K562 (cell line): ENCODE results near the gene SFT2D2. TPM values are rescaled to one million over a fixed set of nuclear protein-coding genes. Genes with fewer than 3 reads are reported as not detected.
A peak's percentile ranks its signal among the peaks of the same experiment; 100 is the strongest.

ENCODE experiments used
- ATF1 ChIP-seq, 2 experiments: fragments of 450-650 bp in 1 of 2; IDR thresholded peaks; 2 replicates each; pipeline ENCODE4 v1.6.1; 2016; ENCODE audit warnings: missing compliant biosample characterization in 1 of 2, missing genetic modification characterization in 1 of 2
- CREB1 ChIP-seq, 2 experiments: sonication (generic) in 1 of 2; formaldehyde crosslinking in 1 of 2; IDR thresholded peaks; 2 replicates each; pipeline versions ENCODE4 v1.6.1 to v1.8.0; 2012 to 2022; ENCODE audit warnings: inconsistent platforms in 1 of 2, mild to moderate bottlenecking in 1 of 2, missing genetic modification reagents in 1 of 2, moderate library complexity in 1 of 2
- FOXM1 ChIP-seq, 2 experiments: fragments of 450-650 bp in 1 of 2; sonication (generic) in 1 of 2; formaldehyde crosslinking in 1 of 2; IDR thresholded peaks; 2 replicates each; pipeline versions ENCODE4 v1.6.1 to v1.9.0; 2017 to 2022; ENCODE audit warnings: low read depth in 2 of 2, mild to moderate bottlenecking in 2 of 2, missing genetic modification reagents in 1 of 2, moderate library complexity in 1 of 2
- IFI16 ChIP-seq: fragments of 250-450 bp; sonication (Bioruptor Pico); IDR thresholded peaks from 2 replicates; pipeline ENCODE4 v2.1.2; 2022; ENCODE audit warnings: mild to moderate bottlenecking, inconsistent platforms
- JUN ChIP-seq, 2 experiments: sonication (generic) in 1 of 2; formaldehyde crosslinking in 1 of 2; IDR thresholded peaks; 2 replicates each; pipeline versions ENCODE4 v1.6.1 to v1.8.0; 2012 to 2022; ENCODE audit warnings: borderline replicate concordance in 2 of 2, mild to moderate bottlenecking in 2 of 2, improper control_type of control experiment in 1 of 2, low read depth in 1 of 2, low read length in 1 of 2, missing genetic modification reagents in 1 of 2
- KLF10 ChIP-seq: fragments of 250-450 bp; sonication (Bioruptor Pico); IDR thresholded peaks from 2 replicates; pipeline ENCODE4 v1.6.1; 2021; ENCODE audit warnings: matching md5 sums
- MYBL2 ChIP-seq, 2 experiments: fragments of 450-650 bp in 1 of 2; sonication (generic) in 1 of 2; formaldehyde crosslinking in 1 of 2; IDR thresholded peaks; 2 replicates each; pipeline versions ENCODE4 v1.6.1 to v1.8.1; 2017 to 2022; ENCODE audit warnings: borderline replicate concordance in 1 of 2, inconsistent platforms in 1 of 2, low read depth in 1 of 2, mild to moderate bottlenecking in 1 of 2, missing genetic modification reagents in 1 of 2, moderate library complexity in 1 of 2
- RBM14 ChIP-seq: fragments of 200-400 bp; formaldehyde crosslinking; IDR thresholded peaks from 2 replicates; pipeline ENCODE4 v1.6.1; 2018; ENCODE audit warnings: low read depth, mild to moderate bottlenecking, low read length, moderate library complexity, borderline replicate concordance; ENCODE audit not compliant: insufficient read depth
- RNF2 ChIP-seq: sonication (generic); IDR thresholded peaks from 2 replicates; pipeline ENCODE4 v1.6.1; 2016
- TEAD1 ChIP-seq, 2 experiments: fragments of 450-650 bp in 1 of 2; sonication (generic) in 1 of 2; formaldehyde crosslinking; IDR thresholded peaks; 2 replicates each; pipeline versions ENCODE4 v1.4.0 to v1.8.0; 2020 to 2022; ENCODE audit warnings: mild to moderate bottlenecking in 2 of 2, missing genetic modification reagents in 1 of 2
- ZC3H8 ChIP-seq: fragments of 450-650 bp; IDR thresholded peaks from 2 replicates; pipeline ENCODE4 v1.6.1; 2017
- ZNF3 ChIP-seq: fragments of 250-450 bp; sonication (Bioruptor Pico); IDR thresholded peaks from 2 replicates; pipeline ENCODE4 v1.5.0; 2021; ENCODE audit warnings: mild to moderate bottlenecking, moderate library complexity
- ZNF444 ChIP-seq: fragments of 250-450 bp; sonication (Bioruptor Pico); IDR thresholded peaks from 2 replicates; pipeline ENCODE4 v1.4.0; 2020; ENCODE audit warnings: mild to moderate bottlenecking, moderate library complexity
- ZNF717 ChIP-seq: fragments of 250-450 bp; sonication (Bioruptor Pico); IDR thresholded peaks from 2 replicates; pipeline ENCODE4 v1.5.0; 2021
- polyA plus RNA-seq, 8 experiments: library from polyadenylated mRNA; depleted of rRNA in 4 of 8; stranded (reverse) in 5 of 8; unstranded in 3 of 8; fragments of >200 nt; fragmentation: Nextera tagmentation in 2 of 8; fragmentation: Illumina TruSeq in 1 of 8; extraction: Ambion mirVana in 2 of 8; extraction: Trizol in 1 of 8; gene quantifications; 2 replicates each; pipeline versions ENCODE4 v1.2.1 to v1.2.3, GENCODE V29; 2011 to 2014; ENCODE audit warnings: inconsistent platforms in 1 of 8, missing spikeins in 1 of 8
- total RNA-seq, 7 experiments: library from RNA; depleted of rRNA in 6 of 7; stranded (reverse); fragments of >200 nt in 6 of 7; fragmentation: Illumina TruSeq in 2 of 7; extraction: Trizol in 2 of 7; gene quantifications; 2 replicates each; pipeline versions ENCODE4 v1.2.1 to v1.2.3, GENCODE V29; 2011 to 2021; ENCODE audit warnings: low replicate concordance in 1 of 7
- TF ChIP-seq, protein P1 (sequence below): fragments of 450-650 bp; IDR thresholded peaks from 2 replicates; pipeline ENCODE4 v1.6.1; 2016; ENCODE audit warnings: mild to moderate bottlenecking, moderate library complexity

Gene SFT2D2
- total and polyA plus RNA-seq, 9 of the 15 experiments (the other 6 are each of a cell fraction or from before 2014, with no cell fraction given), result 3.4 to 50.1 (median 21.6) TPM

- TF ChIP-seq, protein P1, sequence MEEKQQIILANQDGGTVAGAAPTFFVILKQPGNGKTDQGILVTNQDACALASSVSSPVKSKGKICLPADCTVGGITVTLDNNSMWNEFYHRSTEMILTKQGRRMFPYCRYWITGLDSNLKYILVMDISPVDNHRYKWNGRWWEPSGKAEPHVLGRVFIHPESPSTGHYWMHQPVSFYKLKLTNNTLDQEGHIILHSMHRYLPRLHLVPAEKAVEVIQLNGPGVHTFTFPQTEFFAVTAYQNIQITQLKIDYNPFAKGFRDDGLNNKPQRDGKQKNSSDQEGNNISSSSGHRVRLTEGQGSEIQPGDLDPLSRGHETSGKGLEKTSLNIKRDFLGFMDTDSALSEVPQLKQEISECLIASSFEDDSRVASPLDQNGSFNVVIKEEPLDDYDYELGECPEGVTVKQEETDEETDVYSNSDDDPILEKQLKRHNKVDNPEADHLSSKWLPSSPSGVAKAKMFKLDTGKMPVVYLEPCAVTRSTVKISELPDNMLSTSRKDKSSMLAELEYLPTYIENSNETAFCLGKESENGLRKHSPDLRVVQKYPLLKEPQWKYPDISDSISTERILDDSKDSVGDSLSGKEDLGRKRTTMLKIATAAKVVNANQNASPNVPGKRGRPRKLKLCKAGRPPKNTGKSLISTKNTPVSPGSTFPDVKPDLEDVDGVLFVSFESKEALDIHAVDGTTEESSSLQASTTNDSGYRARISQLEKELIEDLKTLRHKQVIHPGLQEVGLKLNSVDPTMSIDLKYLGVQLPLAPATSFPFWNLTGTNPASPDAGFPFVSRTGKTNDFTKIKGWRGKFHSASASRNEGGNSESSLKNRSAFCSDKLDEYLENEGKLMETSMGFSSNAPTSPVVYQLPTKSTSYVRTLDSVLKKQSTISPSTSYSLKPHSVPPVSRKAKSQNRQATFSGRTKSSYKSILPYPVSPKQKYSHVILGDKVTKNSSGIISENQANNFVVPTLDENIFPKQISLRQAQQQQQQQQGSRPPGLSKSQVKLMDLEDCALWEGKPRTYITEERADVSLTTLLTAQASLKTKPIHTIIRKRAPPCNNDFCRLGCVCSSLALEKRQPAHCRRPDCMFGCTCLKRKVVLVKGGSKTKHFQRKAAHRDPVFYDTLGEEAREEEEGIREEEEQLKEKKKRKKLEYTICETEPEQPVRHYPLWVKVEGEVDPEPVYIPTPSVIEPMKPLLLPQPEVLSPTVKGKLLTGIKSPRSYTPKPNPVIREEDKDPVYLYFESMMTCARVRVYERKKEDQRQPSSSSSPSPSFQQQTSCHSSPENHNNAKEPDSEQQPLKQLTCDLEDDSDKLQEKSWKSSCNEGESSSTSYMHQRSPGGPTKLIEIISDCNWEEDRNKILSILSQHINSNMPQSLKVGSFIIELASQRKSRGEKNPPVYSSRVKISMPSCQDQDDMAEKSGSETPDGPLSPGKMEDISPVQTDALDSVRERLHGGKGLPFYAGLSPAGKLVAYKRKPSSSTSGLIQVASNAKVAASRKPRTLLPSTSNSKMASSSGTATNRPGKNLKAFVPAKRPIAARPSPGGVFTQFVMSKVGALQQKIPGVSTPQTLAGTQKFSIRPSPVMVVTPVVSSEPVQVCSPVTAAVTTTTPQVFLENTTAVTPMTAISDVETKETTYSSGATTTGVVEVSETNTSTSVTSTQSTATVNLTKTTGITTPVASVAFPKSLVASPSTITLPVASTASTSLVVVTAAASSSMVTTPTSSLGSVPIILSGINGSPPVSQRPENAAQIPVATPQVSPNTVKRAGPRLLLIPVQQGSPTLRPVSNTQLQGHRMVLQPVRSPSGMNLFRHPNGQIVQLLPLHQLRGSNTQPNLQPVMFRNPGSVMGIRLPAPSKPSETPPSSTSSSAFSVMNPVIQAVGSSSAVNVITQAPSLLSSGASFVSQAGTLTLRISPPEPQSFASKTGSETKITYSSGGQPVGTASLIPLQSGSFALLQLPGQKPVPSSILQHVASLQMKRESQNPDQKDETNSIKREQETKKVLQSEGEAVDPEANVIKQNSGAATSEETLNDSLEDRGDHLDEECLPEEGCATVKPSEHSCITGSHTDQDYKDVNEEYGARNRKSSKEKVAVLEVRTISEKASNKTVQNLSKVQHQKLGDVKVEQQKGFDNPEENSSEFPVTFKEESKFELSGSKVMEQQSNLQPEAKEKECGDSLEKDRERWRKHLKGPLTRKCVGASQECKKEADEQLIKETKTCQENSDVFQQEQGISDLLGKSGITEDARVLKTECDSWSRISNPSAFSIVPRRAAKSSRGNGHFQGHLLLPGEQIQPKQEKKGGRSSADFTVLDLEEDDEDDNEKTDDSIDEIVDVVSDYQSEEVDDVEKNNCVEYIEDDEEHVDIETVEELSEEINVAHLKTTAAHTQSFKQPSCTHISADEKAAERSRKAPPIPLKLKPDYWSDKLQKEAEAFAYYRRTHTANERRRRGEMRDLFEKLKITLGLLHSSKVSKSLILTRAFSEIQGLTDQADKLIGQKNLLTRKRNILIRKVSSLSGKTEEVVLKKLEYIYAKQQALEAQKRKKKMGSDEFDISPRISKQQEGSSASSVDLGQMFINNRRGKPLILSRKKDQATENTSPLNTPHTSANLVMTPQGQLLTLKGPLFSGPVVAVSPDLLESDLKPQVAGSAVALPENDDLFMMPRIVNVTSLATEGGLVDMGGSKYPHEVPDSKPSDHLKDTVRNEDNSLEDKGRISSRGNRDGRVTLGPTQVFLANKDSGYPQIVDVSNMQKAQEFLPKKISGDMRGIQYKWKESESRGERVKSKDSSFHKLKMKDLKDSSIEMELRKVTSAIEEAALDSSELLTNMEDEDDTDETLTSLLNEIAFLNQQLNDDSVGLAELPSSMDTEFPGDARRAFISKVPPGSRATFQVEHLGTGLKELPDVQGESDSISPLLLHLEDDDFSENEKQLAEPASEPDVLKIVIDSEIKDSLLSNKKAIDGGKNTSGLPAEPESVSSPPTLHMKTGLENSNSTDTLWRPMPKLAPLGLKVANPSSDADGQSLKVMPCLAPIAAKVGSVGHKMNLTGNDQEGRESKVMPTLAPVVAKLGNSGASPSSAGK, result no peak
- TF ChIP-seq RBM14, result no peak
- no peak for TF ChIP-seq KLF10
- TF ChIP-seq TEAD1 (CRISPR knock-in tag; IDR thresholded peaks at IDR 0.05), result no peak; a peak in 1 of 4 replicates
- no peak for TF ChIP-seq ZNF717 (CRISPR knock-in tag)
- no peak for TF ChIP-seq RNF2
- no peak for TF ChIP-seq ZC3H8
- TF ChIP-seq JUN (IDR thresholded peaks at IDR 0.05; ENCODE audit: borderline replicate concordance, low read depth, low read length), result peak; percentile 100
- peak; percentile 56; the same call in 1 of the 2 replicates for TF ChIP-seq JUN (CRISPR knock-in tag; IDR thresholded peaks at IDR 0.05; ENCODE audit: borderline replicate concordance)
- TF ChIP-seq IFI16 (CRISPR knock-in tag), result no peak
- TF ChIP-seq CREB1 (IDR thresholded peaks at IDR 0.05), result peak; percentile 91
- TF ChIP-seq CREB1 (CRISPR knock-in tag; IDR thresholded peaks at IDR 0.05), result peak; percentile 90
- TF ChIP-seq ZNF3 (CRISPR knock-in tag), result no peak
- peak; percentile 56; the same call in 1 of the 2 replicates for TF ChIP-seq MYBL2 (IDR thresholded peaks at IDR 0.05; ENCODE audit: low read depth)
- TF ChIP-seq MYBL2 (CRISPR knock-in tag; IDR thresholded peaks at IDR 0.05; ENCODE audit: borderline replicate concordance), result no peak
- TF ChIP-seq ZNF444 (CRISPR knock-in tag), result no peak
- TF ChIP-seq FOXM1 (IDR thresholded peaks at IDR 0.05; ENCODE audit: low read depth), result peak; percentile 51; the same call in 1 of the 2 replicates
- TF ChIP-seq FOXM1 (CRISPR knock-in tag; IDR thresholded peaks at IDR 0.05; ENCODE audit: low read depth), result peak; percentile 48; the same call in 1 of the 2 replicates
- TF ChIP-seq ATF1 (CRISPR knock-in tag; IDR thresholded peaks at IDR 0.05), result peak; percentile 32
- peak; percentile 99 for TF ChIP-seq ATF1 (tag; IDR thresholded peaks at IDR 0.05)
These were observed 47.0 kb upstream of the SFT2D2 start, which contains the start of gene TIPRL (continued) for GRCh38 chr1:168178638-168179437.
